Measurements from ENCODE around the gene PRKN.

- no peak for TF ChIP-seq SIN3A (IDR thresholded peaks at IDR 0.05; ENCODE audit: borderline replicate concordance, insufficient read depth, low read depth, low read length)
- TF ChIP-seq CTCF (IDR thresholded peaks at IDR 0.05): no peak
- no peak for TF ChIP-seq POLR2AphosphoS5 (IDR thresholded peaks at IDR 0.05; ENCODE audit: low read depth, low read length)
- no peak for TF ChIP-seq REST (IDR thresholded peaks at IDR 0.05; ENCODE audit: insufficient read depth in 1 of 2, low read depth in 2 of 2, low read length in 1 of 2)
Observed at GRCh38 chr6:162636167-162636566, 91.4 kb downstream of the PRKN start.
